Stimulated activated CD8-positive, alpha-beta memory T cell treated with anti-CD3 and anti-CD28 coated beads, Interleukin-15, amount 100 ng/mL, for 1 hour (primary cell): ENCODE results near the gene PATJ.
"Not testable (repeated sequence)": the region's sequence is repeated elsewhere in the genome, so short reads cannot be mapped to it uniquely, and the experiment has no call there.

Experiments
- DNase-seq: peaks from one replicate; pipeline ENCODE4 v3.0.0-alpha.2; 2020; ENCODE audit warnings: low read depth

Gene PATJ

GRCh38 chr1:61887076-61887867 lies 145.0 kb downstream of the PATJ start:
- no peak for DNase-seq

- no peak for DNase-seq
Observed at GRCh38 chr1:61887931-61888564, 145.8 kb downstream of the PATJ start.

- no peak for DNase-seq
Observed at GRCh38 chr1:61888808-61889207, 146.5 kb downstream of the PATJ start.

- not testable (repeated sequence) for DNase-seq
Observed at GRCh38 chr1:61890435-61890834, 148.2 kb downstream of the PATJ start.

GRCh38 chr1:61892977-61893376 lies 150.7 kb downstream of the PATJ start:
- DNase-seq = no peak

GRCh38 chr1:61894296-61894695 lies 152.0 kb downstream of the PATJ start:
- not testable (repeated sequence) for DNase-seq

- DNase-seq = no peak
Observed at GRCh38 chr1:61895175-61895574, 152.9 kb downstream of the PATJ start.

- DNase-seq = no peak
Observed at GRCh38 chr1:61898658-61899057, 156.4 kb downstream of the PATJ start.

- DNase-seq = no peak
Observed at GRCh38 chr1:61904354-61904753, 162.1 kb downstream of the PATJ start.

GRCh38 chr1:61907102-61907501 lies 164.8 kb downstream of the PATJ start:
- no peak for DNase-seq

- no peak for DNase-seq
Observed at GRCh38 chr1:61910035-61910434, 167.8 kb downstream of the PATJ start.

GRCh38 chr1:61914823-61915482 lies 172.7 kb downstream of the PATJ start:
- no peak for DNase-seq

- no peak for DNase-seq
Observed at GRCh38 chr1:61921435-61921834, 179.2 kb downstream of the PATJ start.

- DNase-seq = no peak
Observed at GRCh38 chr1:61922950-61923480, 180.7 kb downstream of the PATJ start.

GRCh38 chr1:61925591-61926298 lies 183.5 kb downstream of the PATJ start:
- DNase-seq = no peak

GRCh38 chr1:61926597-61926996 lies 184.3 kb downstream of the PATJ start:
- DNase-seq = no peak

GRCh38 chr1:61930116-61930645 lies 187.9 kb downstream of the PATJ start:
- DNase-seq = no peak

GRCh38 chr1:61931587-61932279 lies 189.5 kb downstream of the PATJ start:
- DNase-seq = no peak

GRCh38 chr1:61935516-61935915 lies 193.2 kb downstream of the PATJ start:
- no peak for DNase-seq

GRCh38 chr1:61936839-61937238 lies 194.6 kb downstream of the PATJ start:
- DNase-seq = no peak

- DNase-seq = no peak
Observed at GRCh38 chr1:61941794-61942193, 199.5 kb downstream of the PATJ start.
